Choroid plexus epithelial cell (primary cell): ENCODE data around the gene SLC44A1.

Source experiments
- DNase-seq: peaks from one replicate; pipeline ENCODE4 v3.0.0-alpha.2; 2010; ENCODE audit warnings: low read depth
- H3K4me3 ChIP-seq: 2 replicates; pipeline ENCODE4 v1.5.1; 2011; ENCODE audit warnings: low read depth, mild to moderate bottlenecking, control low read depth, low read length, moderate library complexity
- TF ChIP-seq, protein P1 (sequence below): conservative IDR thresholded peaks from 2 replicates; pipeline ENCODE4 v1.5.1; 2011; ENCODE audit warnings: low read depth, mild to moderate bottlenecking, control low read depth, inconsistent platforms, low read length, moderate library complexity

The SLC44A1 gene

DNA sequence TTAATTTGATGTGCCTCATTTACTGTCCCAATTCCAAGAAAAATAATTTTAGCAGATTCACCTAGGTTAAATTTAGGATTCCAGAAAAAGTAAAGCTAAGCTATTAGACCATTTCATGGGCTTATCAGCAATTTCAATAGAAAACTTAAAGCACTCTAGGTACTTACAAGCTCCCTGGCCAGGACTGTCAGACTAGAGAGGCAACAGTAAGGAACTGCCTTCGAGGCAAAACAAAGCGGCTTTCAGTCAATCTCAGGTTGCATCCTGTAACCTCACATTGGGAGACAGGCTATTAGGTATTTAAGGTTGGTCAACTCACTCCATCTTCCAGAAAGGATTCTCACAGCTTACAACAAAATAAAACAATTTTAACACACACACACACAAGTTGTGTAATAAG is 154.7 kb downstream of the SLC44A1 start:
- no peak for DNase-seq
- TF ChIP-seq, protein P1, sequence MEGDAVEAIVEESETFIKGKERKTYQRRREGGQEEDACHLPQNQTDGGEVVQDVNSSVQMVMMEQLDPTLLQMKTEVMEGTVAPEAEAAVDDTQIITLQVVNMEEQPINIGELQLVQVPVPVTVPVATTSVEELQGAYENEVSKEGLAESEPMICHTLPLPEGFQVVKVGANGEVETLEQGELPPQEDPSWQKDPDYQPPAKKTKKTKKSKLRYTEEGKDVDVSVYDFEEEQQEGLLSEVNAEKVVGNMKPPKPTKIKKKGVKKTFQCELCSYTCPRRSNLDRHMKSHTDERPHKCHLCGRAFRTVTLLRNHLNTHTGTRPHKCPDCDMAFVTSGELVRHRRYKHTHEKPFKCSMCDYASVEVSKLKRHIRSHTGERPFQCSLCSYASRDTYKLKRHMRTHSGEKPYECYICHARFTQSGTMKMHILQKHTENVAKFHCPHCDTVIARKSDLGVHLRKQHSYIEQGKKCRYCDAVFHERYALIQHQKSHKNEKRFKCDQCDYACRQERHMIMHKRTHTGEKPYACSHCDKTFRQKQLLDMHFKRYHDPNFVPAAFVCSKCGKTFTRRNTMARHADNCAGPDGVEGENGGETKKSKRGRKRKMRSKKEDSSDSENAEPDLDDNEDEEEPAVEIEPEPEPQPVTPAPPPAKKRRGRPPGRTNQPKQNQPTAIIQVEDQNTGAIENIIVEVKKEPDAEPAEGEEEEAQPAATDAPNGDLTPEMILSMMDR: no peak
- no peak overlapping the region for H3K4me3 ChIP-seq

DNA sequence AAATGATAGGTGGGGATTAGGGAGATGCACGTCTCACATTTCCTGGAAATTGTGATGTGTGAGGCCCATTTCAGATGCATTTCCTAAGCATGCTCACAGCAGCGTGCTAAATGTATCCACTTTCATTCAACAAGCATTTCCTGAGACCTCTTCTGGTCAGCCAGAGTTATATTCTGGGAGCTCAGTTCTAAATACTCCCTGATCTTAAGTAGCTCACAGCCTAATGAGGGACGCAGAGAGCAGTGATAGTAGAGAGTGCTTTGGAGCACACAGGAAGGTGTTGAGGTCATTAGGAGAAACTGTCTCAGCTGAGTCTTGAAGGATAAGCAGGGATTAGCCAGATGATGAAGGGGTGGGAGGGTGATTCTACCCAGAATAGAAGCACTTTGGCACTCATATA is 157.2 kb downstream of the SLC44A1 start:
- peak; percentile 85 for DNase-seq
- no peak overlapping the region for H3K4me3 ChIP-seq
- TF ChIP-seq, protein P1: peak; percentile 51

DNA sequence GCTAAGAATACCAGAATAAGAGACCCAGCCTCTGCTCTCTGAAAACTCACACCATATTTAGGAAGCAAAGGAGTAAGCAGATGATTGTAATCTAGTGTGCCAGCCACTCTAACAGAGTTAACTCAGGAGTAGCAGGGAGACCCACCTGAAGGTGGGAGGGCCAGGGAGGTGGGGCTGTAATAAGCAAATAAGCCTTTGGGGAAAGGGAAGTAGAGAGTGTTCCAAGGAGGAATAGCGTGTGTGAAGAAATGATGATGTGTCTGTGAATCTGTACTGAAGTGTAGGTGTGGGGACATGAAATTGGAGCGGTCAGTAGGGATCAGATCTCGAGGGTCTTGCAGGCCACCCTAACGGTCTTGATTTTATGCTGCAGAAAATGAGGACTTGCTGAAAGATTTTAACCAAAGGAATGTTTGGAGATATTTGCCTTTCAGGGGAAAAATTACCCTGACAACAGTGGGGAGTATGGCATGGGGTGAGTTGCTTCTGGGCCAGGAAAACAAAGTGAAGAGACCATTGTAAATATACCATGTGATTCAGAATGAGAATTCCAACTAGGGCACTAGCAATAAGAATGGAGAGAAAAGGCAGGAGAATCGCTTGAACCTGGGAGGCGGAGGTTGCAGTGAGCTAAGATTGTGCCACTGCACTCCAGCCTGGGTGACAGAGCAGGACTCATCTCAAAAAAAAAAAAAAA is 159.2 kb downstream of the SLC44A1 start:
- no peak overlapping the region for H3K4me3 ChIP-seq
- TF ChIP-seq, protein P1: no peak
- DNase-seq: no peak

DNA sequence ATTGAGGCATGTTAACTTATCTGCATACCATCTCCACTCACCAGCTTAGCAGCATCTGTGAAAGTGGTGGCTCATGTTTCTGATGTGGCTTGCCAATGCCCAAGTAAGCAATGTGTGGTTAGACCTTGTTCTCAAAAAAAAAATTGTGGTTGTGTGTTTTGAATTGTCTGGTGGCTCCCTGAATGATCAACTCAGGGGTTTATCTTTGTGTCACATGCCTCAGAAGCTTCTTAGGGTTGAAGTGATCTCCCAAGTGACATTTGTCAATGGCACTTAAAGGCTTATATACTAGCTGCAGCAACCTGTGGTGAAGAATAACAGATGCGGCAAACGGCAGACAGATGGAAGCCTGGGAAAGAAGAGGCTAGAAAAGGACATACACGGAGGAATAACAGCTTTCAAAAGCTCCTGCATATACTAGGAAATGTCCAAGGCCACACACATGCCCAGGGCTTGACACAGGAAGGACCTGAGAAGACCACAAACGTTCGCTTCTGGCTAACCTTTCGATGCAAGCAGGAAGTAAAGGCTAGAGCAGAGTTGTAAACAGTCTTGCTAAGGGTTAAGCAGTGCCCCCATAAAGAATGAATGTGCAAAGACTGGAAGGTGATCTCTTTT is 161.2 kb downstream of the SLC44A1 start:
- DNase-seq: peak; percentile 61
- TF ChIP-seq, protein P1: no peak
- no peak overlapping the region for H3K4me3 ChIP-seq

DNA sequence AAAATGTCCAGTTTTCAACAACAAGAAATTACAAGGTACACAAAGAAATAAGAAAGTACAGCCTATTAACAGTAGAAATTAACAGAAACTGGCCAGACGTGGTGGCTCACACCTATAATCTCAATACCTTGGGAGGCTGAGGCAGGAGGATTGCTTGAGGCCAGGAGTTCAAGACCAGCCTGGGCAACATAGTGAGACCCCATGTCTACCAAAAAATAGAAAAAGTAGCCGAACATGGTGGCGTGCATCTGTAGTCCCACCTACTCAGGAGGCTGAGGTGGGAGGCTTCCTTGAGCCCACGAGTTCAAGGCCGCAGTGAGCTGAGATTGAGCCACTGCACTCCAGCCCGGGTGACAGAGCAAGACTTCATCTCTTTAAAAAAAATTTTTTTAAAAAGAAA is 161.9 kb downstream of the SLC44A1 start:
- no peak for DNase-seq
- TF ChIP-seq, protein P1: no peak
- no peak overlapping the region for H3K4me3 ChIP-seq

DNA sequence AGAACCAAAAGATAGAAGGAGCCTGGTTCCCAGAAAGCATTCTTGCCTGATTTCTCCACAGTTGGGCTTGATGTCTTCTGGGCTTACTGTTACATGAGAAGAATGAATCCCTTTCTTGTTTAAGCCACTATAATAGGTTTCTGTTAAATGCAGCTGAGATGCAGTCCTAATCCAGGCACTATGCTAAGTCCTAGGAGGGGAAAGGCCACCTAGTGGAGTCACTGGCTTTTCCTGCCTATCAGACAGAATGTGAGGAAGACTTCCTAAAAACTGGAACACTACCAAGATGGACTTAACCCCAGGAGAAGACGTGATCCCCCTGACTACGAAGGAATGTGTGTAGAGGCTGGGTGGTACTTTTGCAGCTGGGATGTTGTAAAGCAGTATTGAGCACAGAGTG is 169.1 kb downstream of the SLC44A1 start:
- DNase-seq: peak; percentile 54
- no peak overlapping the region for H3K4me3 ChIP-seq
- TF ChIP-seq, protein P1: peak; percentile 58

DNA sequence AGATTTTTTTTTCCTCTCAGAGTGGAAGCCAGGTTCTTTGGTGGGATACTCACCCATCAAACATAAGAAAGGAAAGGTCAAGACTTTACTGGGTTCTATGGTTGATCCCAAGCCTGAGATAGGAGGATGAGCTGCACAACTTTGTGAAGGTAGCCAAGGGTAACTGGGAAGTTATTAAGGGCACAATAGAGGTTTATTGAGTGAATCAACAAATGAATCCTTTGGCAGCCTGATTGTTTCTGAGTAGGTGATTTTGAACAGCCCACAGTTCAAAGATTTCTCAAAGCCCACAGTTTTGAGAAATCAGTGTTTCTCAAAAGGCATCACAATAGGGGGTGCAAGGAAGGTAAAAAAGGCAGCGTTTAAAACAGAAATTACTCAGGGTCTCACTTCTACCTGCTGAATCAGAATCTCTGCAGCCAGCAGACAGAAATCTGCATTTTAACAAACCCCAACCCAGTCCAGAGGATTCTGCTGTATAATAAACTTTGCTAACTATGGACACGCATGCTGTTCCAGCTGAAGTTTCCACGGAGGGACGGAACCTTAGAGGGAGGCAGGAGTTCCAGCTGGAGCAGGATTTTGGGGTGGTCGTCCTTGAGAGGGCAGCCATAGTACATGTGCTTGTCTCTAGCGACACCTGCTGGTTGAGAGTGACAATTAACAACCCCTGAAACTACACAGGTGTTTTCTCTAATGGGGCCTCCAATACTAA is 170.7 kb downstream of the SLC44A1 start:
- peak; percentile 64 for DNase-seq
- TF ChIP-seq, protein P1: peak; percentile 90
- no peak overlapping the region for H3K4me3 ChIP-seq
